ENCODE results near the gene UNC13A.

The UNC13A gene

GRCh38 chr19:17703824-17704463 is 15.8 kb upstream of the UNC13A start:
- peak; percentile 38 to 85 for DNase-seq

GRCh38 chr19:17695198-17695597 is 7.0 kb upstream of the UNC13A start:
- DNase-seq = no peak

DNA sequence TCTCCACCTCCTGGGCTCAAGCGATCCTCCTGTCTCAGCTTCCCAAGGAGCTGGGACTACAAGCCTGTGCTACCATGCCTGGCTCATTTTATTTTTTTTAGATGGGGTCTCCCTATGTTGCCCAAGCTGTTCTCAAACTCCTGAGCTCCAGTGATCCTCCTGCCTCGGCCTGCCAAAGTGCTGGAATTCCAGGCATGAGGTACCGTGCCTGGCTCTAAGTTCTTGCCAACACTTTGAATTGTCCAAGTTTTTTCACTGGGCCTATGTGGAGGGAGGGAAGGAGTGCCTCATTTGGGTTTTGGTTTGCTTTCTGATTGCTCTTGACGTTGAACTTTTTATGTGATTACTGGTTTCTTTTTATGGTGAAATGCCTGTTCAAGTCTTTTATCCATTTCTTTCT is 4.4 kb upstream of the UNC13A start:
- DNase-seq = no peak

- DNase-seq = no peak
Measured at GRCh38 chr19:17688853-17689595, 870 bp upstream of the UNC13A start.

DNA sequence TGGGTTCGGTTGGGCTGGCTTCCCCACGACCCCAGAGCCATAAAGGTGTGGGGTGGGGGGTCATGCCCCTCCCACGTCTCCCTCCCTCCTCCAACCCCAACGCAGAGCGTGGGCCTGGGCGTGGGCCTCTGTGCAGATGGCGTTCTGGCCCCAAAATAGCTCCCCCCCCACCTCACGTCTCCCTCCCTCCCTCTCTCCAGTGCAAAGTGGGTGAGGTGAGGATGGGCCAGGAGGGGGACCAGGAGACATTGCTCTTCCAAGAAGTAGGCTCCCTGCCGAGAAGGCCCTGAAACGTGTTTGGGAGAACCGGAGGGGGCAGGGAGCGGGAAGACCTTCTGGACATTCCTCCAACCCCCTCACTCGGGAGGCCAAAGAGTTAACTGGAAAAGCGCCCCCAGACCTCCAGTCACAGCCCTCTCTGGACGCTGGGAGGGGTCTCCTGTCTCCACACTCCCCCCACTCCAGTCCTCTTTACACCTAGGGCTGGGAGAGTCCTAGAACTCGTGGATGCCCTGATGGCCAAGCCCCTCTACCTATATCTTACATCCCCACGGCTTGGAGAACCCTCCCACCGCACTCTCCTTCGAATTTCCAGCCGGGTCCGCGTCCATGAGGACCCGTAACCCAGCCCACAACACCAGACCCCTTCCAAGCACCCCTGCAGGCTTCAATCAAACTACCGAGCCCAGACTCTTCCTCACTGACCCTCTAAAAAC is 855 bp downstream of the UNC13A start:
- no peak for DNase-seq

GRCh38 chr19:17686592-17687024 is 1.5 kb downstream of the UNC13A start:
- no peak for DNase-seq

GRCh38 chr19:17686023-17686521 is 2.1 kb downstream of the UNC13A start:
- DNase-seq = no peak

DNA sequence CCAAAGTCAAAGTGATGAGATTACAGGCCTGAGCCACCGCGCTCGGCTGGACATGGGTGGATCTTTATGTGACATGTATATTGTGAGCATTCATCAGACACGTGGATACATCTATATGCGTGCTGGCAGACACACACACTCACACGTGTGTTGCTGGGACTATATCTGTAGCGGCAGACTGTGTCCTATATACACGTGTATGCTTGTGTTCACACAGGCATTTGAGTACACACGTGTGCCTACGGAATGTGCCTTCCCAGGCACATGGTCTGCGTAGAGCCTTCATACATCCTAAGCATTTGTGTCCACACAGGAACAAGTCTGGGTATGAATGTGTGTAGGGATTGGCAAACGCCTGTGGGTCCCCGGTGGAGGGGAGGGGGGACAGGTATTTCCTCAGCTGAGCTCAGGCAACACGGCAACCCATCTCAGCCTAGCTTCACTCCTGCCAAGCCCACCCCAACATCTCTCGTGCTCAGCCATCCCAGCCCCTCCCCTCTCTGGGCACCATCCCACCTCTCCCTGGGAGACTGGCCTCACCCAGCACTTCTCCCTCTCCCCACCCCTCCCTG is 2.6 kb downstream of the UNC13A start:
- no peak for DNase-seq

- no peak for DNase-seq
Measured at GRCh38 chr19:17684256-17684655, 3.9 kb downstream of the UNC13A start.

- DNase-seq = no peak
Measured at GRCh38 chr19:17683078-17683477, 5.1 kb downstream of the UNC13A start.

- no peak for DNase-seq
Measured at GRCh38 chr19:17682273-17682672, 5.9 kb downstream of the UNC13A start.

- peak; percentile 24 to 33 for DNase-seq
Measured at GRCh38 chr19:17681505-17682125, 6.5 kb downstream of the UNC13A start.

- DNase-seq = peak; percentile 77 to 81
Measured at GRCh38 chr19:17680230-17680722, 7.9 kb downstream of the UNC13A start.

GRCh38 chr19:17679526-17680229 is 8.5 kb downstream of the UNC13A start:
- no peak for DNase-seq

DNA sequence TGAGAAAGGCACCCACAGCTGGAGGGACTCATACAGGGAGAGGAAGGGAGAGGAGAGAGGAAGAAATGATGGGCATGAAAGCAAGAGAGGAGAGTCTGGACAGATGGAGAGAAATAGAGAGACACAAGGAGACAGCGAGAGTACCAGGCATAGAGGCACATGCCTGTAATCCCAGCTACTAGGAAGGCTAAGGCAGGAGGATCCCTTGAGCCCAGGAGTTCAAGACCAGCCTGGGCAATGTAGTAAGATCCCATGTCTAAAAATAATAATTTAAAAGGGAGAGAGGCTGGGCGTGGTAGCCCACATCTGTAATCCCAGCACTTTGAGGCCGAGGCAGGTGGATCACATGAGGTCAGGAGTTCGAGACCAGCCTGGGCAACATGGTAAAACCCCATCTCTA is 9.3 kb downstream of the UNC13A start:
- no peak for DNase-seq

GRCh38 chr19:17677002-17677401 is 11.2 kb downstream of the UNC13A start:
- no peak for DNase-seq

DNA sequence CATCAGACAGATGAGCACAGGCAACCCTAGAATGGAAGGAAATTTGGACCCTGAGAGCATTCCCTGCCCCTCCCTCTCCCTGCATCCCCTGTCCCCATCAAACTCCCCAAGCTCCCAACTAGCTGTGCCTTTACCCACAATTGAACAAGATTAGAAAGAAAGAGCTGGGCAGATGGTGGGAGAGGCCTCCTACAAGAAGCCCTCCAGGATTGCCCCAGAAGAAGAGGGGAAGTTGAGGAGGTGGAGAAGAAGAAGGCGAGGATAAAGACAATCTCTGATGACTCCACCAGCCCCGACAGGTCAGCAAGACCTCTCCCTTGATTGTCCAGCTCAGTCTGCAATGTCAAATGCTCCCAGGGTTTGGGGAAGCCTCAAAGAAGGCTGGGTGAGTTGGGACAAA is 11.9 kb downstream of the UNC13A start:
- no peak for DNase-seq

DNA sequence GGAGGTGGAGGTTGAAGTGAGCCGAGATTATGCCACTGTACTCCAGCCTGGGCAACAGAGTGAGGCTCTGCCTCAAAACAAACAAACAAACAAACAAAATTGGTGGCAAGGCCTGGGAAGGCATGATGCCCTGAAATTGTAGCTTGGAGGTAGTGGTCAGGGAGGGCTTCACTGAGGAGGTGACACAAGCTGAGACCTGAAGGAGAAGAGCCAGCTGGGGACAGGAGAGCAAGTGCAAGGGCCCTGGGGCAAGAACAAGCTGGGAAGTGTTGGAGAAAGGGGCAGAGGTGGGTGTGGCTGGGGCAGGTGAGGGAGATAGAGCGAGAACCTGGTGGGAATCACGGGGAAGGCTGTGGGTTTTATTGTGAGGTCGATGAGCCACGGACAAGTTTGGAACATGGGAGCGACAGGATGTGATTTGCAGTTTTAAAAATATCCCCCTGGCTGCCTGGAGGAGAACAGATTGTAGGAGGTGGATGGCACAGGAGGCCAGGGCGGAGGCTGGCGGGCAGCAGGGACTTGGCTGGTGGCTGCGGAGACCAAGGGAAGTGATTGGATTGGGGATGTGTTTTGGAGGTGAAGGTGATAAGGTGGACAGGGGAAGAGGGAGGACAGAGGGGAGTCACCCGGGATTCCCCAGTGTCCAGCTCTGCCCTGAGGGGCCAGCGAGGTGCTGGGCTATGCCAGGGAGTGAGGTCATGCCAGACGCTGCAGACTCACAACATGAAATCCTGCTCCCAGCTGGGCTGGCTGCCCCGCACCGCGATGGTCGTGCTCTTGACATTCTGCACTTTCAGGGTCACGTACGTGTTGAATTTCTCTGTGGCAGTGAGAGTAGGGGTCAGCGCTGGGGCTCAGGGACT is 14.0 kb downstream of the UNC13A start:
- no peak for DNase-seq

- DNase-seq = peak; percentile 10 to 58
Measured at GRCh38 chr19:17671906-17672305, 16.2 kb downstream of the UNC13A start.

DNA sequence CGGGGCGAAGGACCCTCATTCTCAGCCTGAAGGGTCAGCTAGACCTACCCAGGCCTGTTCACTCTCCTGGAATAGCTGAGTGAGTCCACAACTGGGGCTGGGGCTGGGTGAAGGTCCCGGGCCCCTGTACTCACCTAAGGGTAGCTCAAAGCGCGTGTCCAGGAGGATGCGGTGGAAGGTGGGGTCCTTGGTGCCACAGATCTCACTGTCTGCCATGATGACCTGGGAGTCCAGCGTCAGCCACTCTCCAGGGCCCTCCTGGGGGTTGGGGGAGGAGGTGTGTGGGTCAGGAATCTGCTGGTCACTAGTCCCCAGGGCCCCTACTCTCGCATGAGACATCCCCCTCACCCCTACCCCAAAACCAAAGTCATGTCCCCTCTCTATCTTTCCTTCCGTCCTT is 18.7 kb downstream of the UNC13A start:
- DNase-seq = no peak

GRCh38 chr19:17665058-17665457 is 23.1 kb downstream of the UNC13A start:
- no peak for DNase-seq
